Activated CD8-positive, alpha-beta T cell treated with anti-CD3 and anti-CD28 coated beads for 36 hours (primary cell): ENCODE measurements around the gene PROM1. TPM values are rescaled to one million over a fixed set of nuclear protein-coding genes. Genes with fewer than 3 reads are reported as not detected.

ENCODE experiments used
- ATAC-seq: fragments of 200-7000 bp; cut with Tn5 transposase; one replicate; pipeline ENCODE4 v1.10.0; 2021; ENCODE audit warnings: mild to moderate bottlenecking, moderate library complexity
- CTCF ChIA-PET: fragments of 350-600 bp; sonication (Branson Sonifier 250); formaldehyde crosslinking; loops from one replicate; lab custom pipeline; 2021; ENCODE audit warnings: antibody characterized with exemption; lab: Charles Lee
- POLR2A ChIA-PET: fragments of 350-600 bp; sonication (Branson Sonifier 250); formaldehyde crosslinking; loops from one replicate; lab custom pipeline; 2021; ENCODE audit warnings: antibody characterized with exemption; lab: Charles Lee
- DNase-seq: peaks from one replicate; pipeline ENCODE4 v3.0.0-alpha.2; 2020
- H3K27ac Mint-ChIP-seq: one replicate; pipeline ENCODE4 v1.8.0; 2021; ENCODE audit warnings: mild to moderate bottlenecking, mixed read lengths
- H3K27me3 Mint-ChIP-seq: one replicate; pipeline ENCODE4 v1.8.0; 2021; ENCODE audit warnings: mixed read lengths
- H3K36me3 Mint-ChIP-seq: one replicate; pipeline ENCODE4 v1.8.0; 2021; ENCODE audit warnings: low read depth, mixed read lengths
- H3K4me1 Mint-ChIP-seq: one replicate; pipeline ENCODE4 v1.8.0; 2021; ENCODE audit warnings: low read depth, mixed read lengths
- H3K4me3 Mint-ChIP-seq: one replicate; pipeline ENCODE4 v1.8.0; 2021; ENCODE audit warnings: mild to moderate bottlenecking, moderate library complexity, mixed read lengths
- H3K9me3 Mint-ChIP-seq: one replicate; pipeline ENCODE4 v1.8.0; 2021; ENCODE audit warnings: mixed read lengths
- intact Hi-C: fragments of 100-400 bp; cut with micrococcal nuclease; formaldehyde crosslinking; loops from one replicate; pipeline ENCODE4 v1.10.0; 2022
- total RNA-seq, 2 experiments: library from RNA; stranded (reverse); gene quantifications; one replicate each; pipeline ENCODE4 v1.2.3, GENCODE V29; 2021
- TF ChIP-seq, protein P1 (sequence below): fragments of 200-600 bp; IDR thresholded peaks from one replicate; pipeline ENCODE4 v1.8.0; 2022; ENCODE audit warnings: antibody characterized with exemption, mild to moderate bottlenecking

Gene PROM1
- total RNA-seq, 2 experiments from 2014 or later = 0.22 TPM; not detected in 1

DNA sequence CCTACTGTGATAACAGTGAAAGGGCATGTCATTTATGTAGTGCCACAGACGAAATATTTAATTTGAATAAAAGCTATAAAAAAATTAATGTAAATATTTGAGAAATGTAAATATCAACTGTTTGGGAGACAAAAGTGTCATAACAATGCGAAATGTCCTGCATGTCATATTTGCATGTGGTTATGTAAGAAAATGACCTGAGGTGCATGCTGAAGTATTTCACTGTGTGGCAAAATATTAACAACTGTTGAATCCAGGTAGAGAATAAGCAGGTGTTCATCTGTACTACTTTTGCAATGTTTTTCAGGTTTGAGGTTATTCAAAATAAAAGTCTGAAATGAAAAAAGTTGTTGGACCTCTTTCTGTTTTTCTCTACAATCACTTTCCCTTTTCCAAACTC lies 30.9 kb downstream of the PROM1 start:
- POLR2A ChIA-PET = no interaction called here
- Mint-ChIP-seq H3K27me3 (peaks cover 30% of the 10 kb centered on the region), H3K9me3 (no peaks in the 10 kb centered on the region), H3K4me3 (no peak overlapping the region), H3K4me1 (no peaks in the 10 kb centered on the region), H3K36me3 (no peaks in the 10 kb centered on the region), H3K27ac (no peak overlapping the region)
- ATAC-seq (no peak), DNase-seq (no peak)
- TF ChIP-seq, protein P1, sequence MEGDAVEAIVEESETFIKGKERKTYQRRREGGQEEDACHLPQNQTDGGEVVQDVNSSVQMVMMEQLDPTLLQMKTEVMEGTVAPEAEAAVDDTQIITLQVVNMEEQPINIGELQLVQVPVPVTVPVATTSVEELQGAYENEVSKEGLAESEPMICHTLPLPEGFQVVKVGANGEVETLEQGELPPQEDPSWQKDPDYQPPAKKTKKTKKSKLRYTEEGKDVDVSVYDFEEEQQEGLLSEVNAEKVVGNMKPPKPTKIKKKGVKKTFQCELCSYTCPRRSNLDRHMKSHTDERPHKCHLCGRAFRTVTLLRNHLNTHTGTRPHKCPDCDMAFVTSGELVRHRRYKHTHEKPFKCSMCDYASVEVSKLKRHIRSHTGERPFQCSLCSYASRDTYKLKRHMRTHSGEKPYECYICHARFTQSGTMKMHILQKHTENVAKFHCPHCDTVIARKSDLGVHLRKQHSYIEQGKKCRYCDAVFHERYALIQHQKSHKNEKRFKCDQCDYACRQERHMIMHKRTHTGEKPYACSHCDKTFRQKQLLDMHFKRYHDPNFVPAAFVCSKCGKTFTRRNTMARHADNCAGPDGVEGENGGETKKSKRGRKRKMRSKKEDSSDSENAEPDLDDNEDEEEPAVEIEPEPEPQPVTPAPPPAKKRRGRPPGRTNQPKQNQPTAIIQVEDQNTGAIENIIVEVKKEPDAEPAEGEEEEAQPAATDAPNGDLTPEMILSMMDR = no peak
- CTCF ChIA-PET = no interaction called here
- intact Hi-C loops = no loop called here

DNA sequence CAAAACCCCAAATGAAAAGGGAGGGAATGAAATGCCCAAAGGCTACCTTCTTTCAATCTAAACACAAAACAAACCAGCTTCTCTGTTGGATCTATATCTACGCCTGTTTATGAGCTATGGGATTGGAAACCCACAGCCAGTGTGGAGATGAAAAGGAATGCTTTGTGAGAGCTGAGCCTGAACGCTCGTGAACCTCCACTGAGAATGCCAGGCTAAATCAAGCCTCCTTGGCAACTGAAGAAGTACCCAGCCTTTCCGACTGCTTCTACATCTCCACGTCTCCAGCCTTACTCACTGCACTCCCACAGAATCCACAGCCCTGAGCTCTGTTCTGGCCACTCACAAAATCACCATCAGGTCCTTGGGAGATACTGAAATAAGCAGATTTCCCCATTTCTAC lies 31.8 kb downstream of the PROM1 start:
- H3K27me3 Mint-ChIP-seq = peaks cover 26% of the 10 kb centered on the region
- ChIA-PET CTCF (no interaction called here), POLR2A (no interaction called here)
- H3K27ac Mint-ChIP-seq = no peak overlapping the region
- H3K36me3 Mint-ChIP-seq = no peaks in the 10 kb centered on the region
- TF ChIP-seq, protein P1 = no peak
- intact Hi-C loops = no loop called here
- no peak overlapping the region for H3K4me3 Mint-ChIP-seq
- H3K4me1 Mint-ChIP-seq = no peaks in the 10 kb centered on the region
- no peaks in the 10 kb centered on the region for H3K9me3 Mint-ChIP-seq
- no peak for DNase-seq
- ATAC-seq = no peak

DNA sequence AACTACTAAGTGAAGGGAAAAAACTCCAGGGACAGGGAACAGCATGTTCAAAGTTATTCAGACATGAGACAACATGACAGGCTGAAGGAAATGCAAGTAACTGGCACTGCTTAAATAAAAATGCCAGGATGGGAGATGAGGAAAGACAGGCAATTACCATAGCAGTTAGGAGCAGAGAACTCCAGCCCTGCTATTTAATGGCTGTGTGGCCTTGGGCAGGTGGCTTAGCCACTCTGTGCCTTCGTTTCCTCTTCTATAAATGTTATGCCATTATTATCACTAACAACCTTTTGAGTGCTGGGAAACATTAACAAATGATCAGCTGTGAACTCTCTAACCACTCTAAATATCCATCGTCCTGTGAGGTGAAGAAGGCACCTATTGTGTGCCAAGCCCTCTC lies 32.7 kb downstream of the PROM1 start:
- H3K27ac Mint-ChIP-seq = no peak overlapping the region

DNA sequence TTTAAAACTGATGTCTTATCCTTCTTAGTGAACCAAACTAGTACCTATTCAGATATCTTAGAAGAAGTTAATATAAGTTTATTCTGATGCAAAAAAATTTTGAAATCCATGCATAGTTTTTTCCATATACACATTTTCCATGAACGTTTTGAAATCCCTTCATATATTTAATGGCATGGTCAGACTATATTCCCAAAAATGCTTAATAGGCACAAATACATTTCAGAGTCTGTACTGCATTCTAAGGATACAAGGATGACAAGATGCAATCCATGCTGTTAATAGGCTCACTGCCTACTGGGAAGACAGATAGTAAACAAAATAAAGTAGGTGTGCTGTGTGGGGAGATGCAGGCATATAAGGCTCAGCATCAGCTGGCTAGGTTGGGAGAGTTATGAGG lies 33.2 kb downstream of the PROM1 start:
- Mint-ChIP-seq H3K4me1 (no peaks in the 10 kb centered on the region), H3K36me3 (no peaks in the 10 kb centered on the region), H3K4me3 (no peak overlapping the region), H3K27ac (no peak overlapping the region), H3K9me3 (no peaks in the 10 kb centered on the region), H3K27me3 (peaks cover 17% of the 10 kb centered on the region)
- TF ChIP-seq, protein P1 = no peak
- DNase-seq (no peak), ATAC-seq (no peak)
- CTCF ChIA-PET = no interaction called here
- POLR2A ChIA-PET = no interaction called here
- intact Hi-C loops = no loop called here

More for the DNA sequence above, 32.7 kb downstream of the PROM1 start:
- Mint-ChIP-seq H3K9me3 (no peaks in the 10 kb centered on the region), H3K4me1 (no peaks in the 10 kb centered on the region), H3K27me3 (peaks cover 22% of the 10 kb centered on the region), H3K4me3 (no peak overlapping the region), H3K36me3 (no peaks in the 10 kb centered on the region)
- ATAC-seq (no peak), DNase-seq (no peak)
- intact Hi-C loops = no loop called here
- TF ChIP-seq, protein P1 = no peak
- CTCF ChIA-PET = no interaction called here
- POLR2A ChIA-PET = no interaction called here

DNA sequence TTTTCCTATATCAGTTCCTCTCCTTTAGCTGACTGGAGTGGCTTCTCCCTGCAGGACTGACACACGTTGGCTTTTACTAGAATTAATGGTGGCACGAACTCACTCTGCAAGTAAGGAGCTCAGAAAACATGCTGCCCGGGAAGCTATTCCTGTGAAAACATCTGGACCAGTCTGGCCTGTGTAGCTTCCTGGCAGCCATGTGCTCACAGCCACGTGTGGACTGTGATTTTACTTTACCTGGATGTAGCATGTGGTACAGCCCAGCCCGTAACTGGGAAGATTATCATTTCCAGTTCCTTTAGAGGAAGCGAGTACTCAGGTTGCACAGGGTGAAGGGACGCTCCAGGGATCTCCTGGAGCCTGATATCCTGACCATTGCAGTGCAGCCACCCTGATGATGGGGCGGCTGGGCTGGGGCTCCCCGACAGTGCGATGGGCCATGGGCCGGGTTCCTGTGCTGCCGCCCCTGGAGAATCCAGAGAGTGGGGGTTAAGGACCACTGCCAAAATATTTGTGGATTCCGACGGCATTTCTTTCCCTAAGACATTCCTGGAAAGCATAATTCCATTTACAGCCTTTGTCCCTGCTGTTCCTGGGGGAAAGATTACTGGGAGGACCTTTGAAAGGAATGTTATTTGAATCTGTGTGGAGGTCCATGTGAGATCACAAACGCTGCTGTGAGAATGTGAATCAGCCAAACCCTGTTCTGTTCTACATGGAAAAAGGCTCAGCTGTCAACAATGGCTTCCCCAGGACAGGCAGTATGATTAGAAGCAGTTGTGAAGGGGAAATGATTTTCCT lies 35.0 kb downstream of the PROM1 start:
- ChIA-PET CTCF (no interaction called here), POLR2A (no interaction called here)
- Mint-ChIP-seq H3K36me3 (no peaks in the 10 kb centered on the region), H3K9me3 (no peaks in the 10 kb centered on the region), H3K27ac (no peak overlapping the region), H3K27me3 (peaks cover 8% of the 10 kb centered on the region), H3K4me1 (no peaks in the 10 kb centered on the region), H3K4me3 (no peak overlapping the region)
- DNase-seq (no peak), ATAC-seq (no peak)
- TF ChIP-seq, protein P1 = no peak
- intact Hi-C loops = no loop called here
